Endothelial cell (in vitro differentiated cells): ENCODE results near the gene SP7. TPM values are rescaled to one million over a fixed set of nuclear protein-coding genes. Genes with fewer than 3 reads are reported as not detected.

Experiments used
- DNase-seq: peaks from one replicate; pipeline ENCODE4 v3.0.0; 2021; ENCODE audit warnings: low spot score
- H3K27ac Mint-ChIP-seq: one replicate; pipeline ENCODE4 v1.8.0; 2021; ENCODE audit warnings: mixed read lengths, inconsistent platforms; ENCODE audit not compliant: unreplicated experiment
- H3K27me3 Mint-ChIP-seq: one replicate; pipeline ENCODE4 v1.8.0; 2021; ENCODE audit warnings: mild to moderate bottlenecking, moderate library complexity, mixed read lengths, inconsistent platforms; ENCODE audit not compliant: unreplicated experiment
- H3K36me3 Mint-ChIP-seq: one replicate; pipeline ENCODE4 v1.8.0; 2021; ENCODE audit warnings: mild to moderate bottlenecking, low read depth, mixed read lengths, inconsistent platforms; ENCODE audit not compliant: unreplicated experiment
- H3K4me1 Mint-ChIP-seq: one replicate; pipeline ENCODE4 v1.8.0; 2021; ENCODE audit warnings: mild to moderate bottlenecking, mixed read lengths, inconsistent platforms; ENCODE audit not compliant: unreplicated experiment
- H3K4me3 Mint-ChIP-seq: one replicate; pipeline ENCODE4 v1.8.0; 2021; ENCODE audit warnings: mild to moderate bottlenecking, mixed read lengths, inconsistent platforms; ENCODE audit not compliant: unreplicated experiment
- H3K9me3 Mint-ChIP-seq: one replicate; pipeline ENCODE4 v1.8.0; 2021; ENCODE audit warnings: mixed read lengths, inconsistent platforms; ENCODE audit not compliant: unreplicated experiment
- long read RNA-seq: library from polyadenylated mRNA; unstranded; transcript quantifications from one replicate; pipeline ENCODE4 v2.0.0, GENCODE V29; 2020; ENCODE audit not compliant: unreplicated experiment
- total RNA-seq: library from RNA; stranded (reverse); fragmentation: NEBNext Ultra II Directional; extraction: Animal tissue kit (Norgen Biotek cat#: 25700); gene quantifications from one replicate; pipeline ENCODE4 v1.2.1, GENCODE V29; 2021; ENCODE audit not compliant: unreplicated experiment
- TF ChIP-seq, protein P1 (sequence below): fragments of 200-600 bp; sonication (generic); IDR thresholded peaks from one replicate; pipeline ENCODE4 v1.5.0; 2021; ENCODE audit warnings: antibody characterized with exemption; ENCODE audit not compliant: unreplicated experiment

The SP7 gene
- total RNA-seq, result 3.6 TPM
- long read RNA-seq, partial matches to known transcripts, result 0 of 2 reads
- long read RNA-seq, other reads (novel, unspliced or antisense), result 1 of 2 reads

DNA sequence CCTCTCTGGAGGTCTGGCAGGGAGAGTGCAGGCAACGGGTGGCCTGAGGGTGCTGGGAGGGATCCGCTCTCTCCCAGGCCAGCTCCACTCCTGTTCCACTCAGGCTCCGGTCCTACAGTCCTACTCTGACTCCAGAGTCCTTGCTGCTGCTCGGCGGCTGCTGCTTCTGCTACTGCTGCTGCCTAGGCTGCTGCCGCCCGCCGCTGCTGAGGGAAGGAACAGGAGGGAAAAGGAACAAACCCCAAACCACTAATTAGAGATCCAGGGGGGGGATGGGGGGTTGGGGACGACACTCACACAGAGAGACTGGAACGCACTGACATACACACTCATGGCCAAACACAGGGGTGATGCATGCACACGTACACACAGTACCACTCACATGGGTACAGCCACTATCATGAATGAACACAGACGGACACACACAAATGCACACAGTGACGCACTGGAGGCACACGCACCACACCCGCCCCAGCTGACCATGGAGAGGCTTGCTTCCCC, at the start of gene SP7:
TSS of gene SP7 (minus strand) at position 174 of the 501 bp plus-strand sequence. CDS start 708 bp downstream, outside the sequence.
- DNase-seq, result no peak
- Mint-ChIP-seq H3K4me3 (peak within 1 kb of the TSS; percentile 15), H3K36me3 (no peaks in the 10 kb centered on the region), H3K27me3 (peaks cover 10% of the 10 kb centered on the region), H3K27ac (peak within 1 kb of the TSS; percentile 23), H3K9me3 (no peaks in the 10 kb centered on the region), H3K4me1 (peaks cover 54% of the 10 kb centered on the region)
- TF ChIP-seq, protein P1, sequence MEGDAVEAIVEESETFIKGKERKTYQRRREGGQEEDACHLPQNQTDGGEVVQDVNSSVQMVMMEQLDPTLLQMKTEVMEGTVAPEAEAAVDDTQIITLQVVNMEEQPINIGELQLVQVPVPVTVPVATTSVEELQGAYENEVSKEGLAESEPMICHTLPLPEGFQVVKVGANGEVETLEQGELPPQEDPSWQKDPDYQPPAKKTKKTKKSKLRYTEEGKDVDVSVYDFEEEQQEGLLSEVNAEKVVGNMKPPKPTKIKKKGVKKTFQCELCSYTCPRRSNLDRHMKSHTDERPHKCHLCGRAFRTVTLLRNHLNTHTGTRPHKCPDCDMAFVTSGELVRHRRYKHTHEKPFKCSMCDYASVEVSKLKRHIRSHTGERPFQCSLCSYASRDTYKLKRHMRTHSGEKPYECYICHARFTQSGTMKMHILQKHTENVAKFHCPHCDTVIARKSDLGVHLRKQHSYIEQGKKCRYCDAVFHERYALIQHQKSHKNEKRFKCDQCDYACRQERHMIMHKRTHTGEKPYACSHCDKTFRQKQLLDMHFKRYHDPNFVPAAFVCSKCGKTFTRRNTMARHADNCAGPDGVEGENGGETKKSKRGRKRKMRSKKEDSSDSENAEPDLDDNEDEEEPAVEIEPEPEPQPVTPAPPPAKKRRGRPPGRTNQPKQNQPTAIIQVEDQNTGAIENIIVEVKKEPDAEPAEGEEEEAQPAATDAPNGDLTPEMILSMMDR, result no peak

DNA sequence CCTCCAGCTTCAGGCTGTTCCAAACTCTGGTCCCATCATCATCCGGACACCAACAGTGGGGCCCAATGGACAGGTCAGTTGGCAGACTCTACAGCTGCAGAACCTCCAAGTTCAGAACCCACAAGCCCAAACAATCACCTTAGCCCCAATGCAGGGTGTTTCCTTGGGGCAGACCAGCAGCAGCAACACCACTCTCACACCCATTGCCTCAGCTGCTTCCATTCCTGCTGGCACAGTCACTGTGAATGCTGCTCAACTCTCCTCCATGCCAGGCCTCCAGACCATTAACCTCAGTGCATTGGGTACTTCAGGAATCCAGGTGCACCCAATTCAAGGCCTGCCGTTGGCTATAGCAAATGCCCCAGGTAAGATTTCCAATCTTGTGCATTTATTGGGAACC, 47.1 kb upstream of the SP7 start:
- no peaks in the 10 kb centered on the region for H3K9me3 Mint-ChIP-seq
- H3K27me3 Mint-ChIP-seq, result peaks cover 2% of the 10 kb centered on the region
- H3K4me1 Mint-ChIP-seq, result peaks cover 45% of the 10 kb centered on the region
- TF ChIP-seq, protein P1, result no peak
- H3K36me3 Mint-ChIP-seq, result peaks cover 29% of the 10 kb centered on the region
- no peak for DNase-seq
- peak overlapping the region; percentile 80 for H3K4me3 Mint-ChIP-seq
- no peak overlapping the region for H3K27ac Mint-ChIP-seq

DNA sequence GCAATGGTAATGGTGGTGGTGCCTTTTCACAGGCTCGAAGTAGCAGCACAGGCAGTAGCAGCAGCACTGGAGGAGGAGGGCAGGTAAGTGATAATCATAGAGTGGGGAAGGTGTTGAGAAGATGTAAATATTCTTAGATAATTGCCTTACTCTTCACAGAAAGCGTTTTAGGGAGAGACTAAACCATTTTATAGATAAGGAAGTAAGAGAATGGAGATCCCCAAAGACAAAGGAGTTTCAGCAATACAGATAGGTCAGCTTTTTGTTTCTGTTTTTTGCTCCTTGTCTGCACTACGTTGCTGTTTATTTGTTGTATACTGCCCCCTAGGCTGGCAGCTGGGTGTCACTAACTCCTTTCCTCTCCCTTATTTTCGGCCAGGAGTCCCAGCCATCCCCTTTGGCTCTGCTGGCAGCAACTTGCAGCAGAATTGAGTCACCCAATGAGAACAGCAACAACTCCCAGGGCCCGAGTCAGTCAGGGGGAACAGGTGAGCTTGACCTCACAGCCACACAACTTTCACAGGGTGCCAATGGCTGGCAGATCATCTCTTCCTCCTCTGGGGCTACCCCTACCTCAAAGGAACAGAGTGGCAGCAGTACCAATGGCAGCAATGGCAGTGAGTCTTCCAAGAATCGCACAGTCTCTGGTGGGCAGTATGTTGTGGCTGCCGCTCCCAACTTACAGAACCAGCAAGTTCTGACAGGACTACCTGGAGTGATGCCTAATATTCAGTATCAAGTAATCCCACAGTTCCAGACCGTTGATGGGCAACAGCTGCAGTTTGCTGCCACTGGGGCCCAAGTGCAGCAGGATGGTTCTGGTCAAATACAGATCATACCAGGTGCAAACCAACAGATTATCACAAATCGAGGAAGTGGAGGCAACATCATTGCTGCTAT, 45.8 kb upstream of the SP7 start:
- peak; percentile 60 for DNase-seq
- Mint-ChIP-seq H3K9me3 (no peaks in the 10 kb centered on the region), H3K36me3 (peaks cover 29% of the 10 kb centered on the region), H3K27ac (peak overlapping the region; percentile 97), H3K27me3 (peaks cover 2% of the 10 kb centered on the region), H3K4me1 (peaks cover 38% of the 10 kb centered on the region), H3K4me3 (peak overlapping the region; percentile 93)
- TF ChIP-seq, protein P1, result peak; percentile 38

DNA sequence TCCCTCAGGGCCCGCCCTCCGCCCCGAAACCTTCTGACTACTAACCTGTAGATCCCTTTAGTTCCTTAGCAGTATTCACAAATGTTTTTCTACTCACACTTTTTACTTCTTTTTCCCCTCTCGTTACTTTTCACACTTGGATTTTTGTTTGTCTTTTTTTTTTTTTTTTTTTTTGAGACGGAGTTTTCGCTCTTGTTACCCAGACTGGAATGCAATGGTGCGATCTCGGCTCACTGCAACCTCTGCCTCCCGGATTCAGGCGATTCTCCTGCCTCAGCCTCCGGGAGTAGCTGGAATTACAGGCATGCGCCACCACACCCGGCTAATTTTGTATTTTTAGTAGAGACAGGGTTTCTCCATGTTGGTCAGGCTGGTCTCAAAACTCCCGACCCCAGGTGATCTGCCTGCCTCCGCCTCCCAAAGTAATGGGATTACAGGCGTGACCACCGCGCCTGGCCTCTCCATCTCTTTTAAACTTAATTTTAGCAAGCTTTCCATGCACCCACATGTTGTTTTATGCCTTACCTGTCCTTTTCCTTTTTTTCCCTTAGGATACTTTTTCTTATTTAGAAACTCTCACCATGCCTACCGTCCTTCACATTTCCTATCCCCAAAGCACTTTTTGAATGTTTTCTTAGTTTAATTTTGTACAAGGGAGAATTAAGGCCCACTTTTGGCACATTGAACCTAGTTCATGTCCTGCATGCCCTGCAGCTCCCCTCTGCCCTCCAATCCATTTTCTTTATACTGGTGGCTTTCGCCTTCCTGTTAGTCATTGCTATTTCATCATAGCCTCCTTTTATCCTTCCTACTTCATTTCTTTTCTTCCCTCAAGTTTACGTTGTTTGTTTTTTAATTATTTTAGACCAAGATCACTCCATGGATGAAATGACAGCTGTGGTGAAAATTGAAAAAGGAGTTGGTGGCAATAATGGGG, 44.9 kb upstream of the SP7 start:
- TF ChIP-seq, protein P1, result no peak
- Mint-ChIP-seq H3K9me3 (no peaks in the 10 kb centered on the region), H3K27me3 (peaks cover 2% of the 10 kb centered on the region), H3K36me3 (peaks cover 27% of the 10 kb centered on the region), H3K4me3 (peak overlapping the region; percentile 93), H3K4me1 (peaks cover 36% of the 10 kb centered on the region), H3K27ac (peak overlapping the region; percentile 97)
- DNase-seq, result peak; percentile 27
